ENCODE data around the gene TAAR2.

GRCh38 chr6:132587424-132587823 lies 36.7 kb downstream of the TAAR2 start:
- TF ChIP-seq POLR2A (IDR thresholded peaks at IDR 0.05; ENCODE audit: low read length) (no peak), GATA1 (IDR thresholded peaks at IDR 0.05; ENCODE audit: low read depth, low read length) (no peak)
